WTC11 (cell line): ENCODE data around the gene SLC9C1. TPM values are rescaled to one million over a fixed set of nuclear protein-coding genes. Genes with fewer than 3 reads are reported as not detected.

Experiments used
- ATAC-seq: fragments of 200-7000 bp; cut with Tn5 transposase; 2 replicates; pipeline ENCODE4 v1.10.0; 2021; ENCODE audit warnings: mild to moderate bottlenecking, moderate library complexity
- CTCF ChIA-PET: fragments of 300-600 bp; sonication (Branson Sonifier 250); formaldehyde crosslinking; loops from one replicate; lab custom pipeline; 2021; ENCODE audit warnings: antibody characterized with exemption; lab: Charles Lee
- POLR2A ChIA-PET: fragments of 350-600 bp; sonication (Branson Sonifier 250); formaldehyde crosslinking; loops from one replicate; lab custom pipeline; 2021; ENCODE audit warnings: antibody characterized with exemption; lab: Charles Lee
- DNase-seq: peaks from one replicate; pipeline ENCODE4 v3.0.0; 2021; ENCODE audit warnings: low spot score
- H3K27ac Mint-ChIP-seq: 2 replicates; pipeline ENCODE4 v1.8.0; 2021; ENCODE audit warnings: mixed read lengths
- H3K27me3 Mint-ChIP-seq: 2 replicates; pipeline ENCODE4 v1.8.0; 2021; ENCODE audit warnings: low read depth, mild to moderate bottlenecking, moderate library complexity, mixed read lengths
- H3K36me3 Mint-ChIP-seq: 2 replicates; pipeline ENCODE4 v1.8.0; 2021; ENCODE audit warnings: mixed read lengths
- H3K4me1 Mint-ChIP-seq: 2 replicates; pipeline ENCODE4 v1.8.0; 2022; ENCODE audit warnings: mixed read lengths
- H3K4me3 Mint-ChIP-seq: 2 replicates; pipeline ENCODE4 v1.8.0; 2021; ENCODE audit warnings: mild to moderate bottlenecking, moderate library complexity, mixed read lengths
- H3K9me3 Mint-ChIP-seq: 2 replicates; pipeline ENCODE4 v1.8.0; 2021; ENCODE audit warnings: mixed read lengths
- AFF4 ChIP-seq: sonication (generic); formaldehyde crosslinking; IDR thresholded peaks from 2 replicates; pipeline ENCODE4 v1.8.1; 2023; ENCODE audit warnings: mild to moderate bottlenecking, missing genetic modification reagents, borderline replicate concordance
- AR ChIP-seq: fragments of 250-450 bp; sonication (Bioruptor Pico); IDR thresholded peaks from 2 replicates; pipeline ENCODE4 v1.9.0; 2021; ENCODE audit warnings: mild to moderate bottlenecking
- ARID4B ChIP-seq: sonication (generic); formaldehyde crosslinking; IDR thresholded peaks from 2 replicates; pipeline ENCODE4 v1.8.0; 2023; ENCODE audit warnings: missing genetic modification reagents, mild to moderate bottlenecking, borderline replicate concordance
- ATF1 ChIP-seq: sonication (generic); formaldehyde crosslinking; IDR thresholded peaks from 2 replicates; pipeline ENCODE4 v1.8.1; 2023; ENCODE audit warnings: mild to moderate bottlenecking, moderate library complexity, missing genetic modification reagents
- ATF3 ChIP-seq: sonication (generic); formaldehyde crosslinking; conservative IDR thresholded peaks from 2 replicates; pipeline ENCODE4 v1.8.1; 2022; ENCODE audit warnings: mild to moderate bottlenecking, missing genetic modification reagents
- CREB1 ChIP-seq: sonication (generic); formaldehyde crosslinking; IDR thresholded peaks from 2 replicates; pipeline ENCODE4 v1.8.0; 2023; ENCODE audit warnings: mild to moderate bottlenecking, missing genetic modification reagents
- ETV6 ChIP-seq: sonication (generic); formaldehyde crosslinking; IDR thresholded peaks from 2 replicates; pipeline ENCODE4 v1.8.1; 2022; ENCODE audit warnings: mild to moderate bottlenecking, missing genetic modification reagents
- FOXK1 ChIP-seq: sonication (generic); formaldehyde crosslinking; IDR thresholded peaks from 2 replicates; pipeline ENCODE4 v1.8.0; 2022; ENCODE audit warnings: mild to moderate bottlenecking, moderate library complexity, missing genetic modification reagents
- FOXP1 ChIP-seq: sonication (generic); formaldehyde crosslinking; IDR thresholded peaks from 2 replicates; pipeline ENCODE4 v1.8.0; 2022; ENCODE audit warnings: missing genetic modification reagents, mild to moderate bottlenecking, moderate library complexity, borderline replicate concordance
- GABPB1 ChIP-seq: sonication (generic); formaldehyde crosslinking; IDR thresholded peaks from 2 replicates; pipeline ENCODE4 v1.8.1; 2023; ENCODE audit warnings: mild to moderate bottlenecking, missing genetic modification reagents
- HMGA2 ChIP-seq: fragments of 250-450 bp; sonication (Bioruptor Pico); IDR thresholded peaks from 2 replicates; pipeline ENCODE4 v1.4.0; 2021; ENCODE audit warnings: mild to moderate bottlenecking, moderate library complexity
- IRF1 ChIP-seq: sonication (generic); formaldehyde crosslinking; IDR thresholded peaks from 2 replicates; pipeline ENCODE4 v1.8.0; 2023; ENCODE audit warnings: missing genetic modification reagents
- NFATC4 ChIP-seq: fragments of 250-450 bp; sonication (Bioruptor Pico); IDR thresholded peaks from 2 replicates; pipeline ENCODE4 v1.9.0; 2021; ENCODE audit warnings: mild to moderate bottlenecking
- NR2C2 ChIP-seq: sonication (generic); formaldehyde crosslinking; IDR thresholded peaks from 2 replicates; pipeline ENCODE4 v1.8.0; 2022; ENCODE audit warnings: mild to moderate bottlenecking, missing genetic modification reagents
- SP1 ChIP-seq: sonication (generic); formaldehyde crosslinking; conservative IDR thresholded peaks from 2 replicates; pipeline ENCODE4 v1.8.1; 2022; ENCODE audit warnings: missing genetic modification reagents
- TEAD1 ChIP-seq: sonication (generic); formaldehyde crosslinking; IDR thresholded peaks from 2 replicates; pipeline ENCODE4 v1.8.0; 2022; ENCODE audit warnings: mild to moderate bottlenecking, missing genetic modification reagents
- ZBTB21 ChIP-seq: sonication (generic); formaldehyde crosslinking; IDR thresholded peaks from 2 replicates; pipeline ENCODE4 v1.8.1; 2023; ENCODE audit warnings: mild to moderate bottlenecking, missing genetic modification reagents, borderline replicate concordance
- ZMAT4 ChIP-seq: fragments of 250-450 bp; sonication (Bioruptor Pico); IDR thresholded peaks from 2 replicates; pipeline ENCODE4 v1.9.0; 2021; ENCODE audit warnings: mild to moderate bottlenecking
- ZNF396 ChIP-seq: fragments of 250-450 bp; sonication (Bioruptor Pico); IDR thresholded peaks from 2 replicates; pipeline ENCODE4 v1.8.0; 2021; ENCODE audit warnings: mild to moderate bottlenecking, moderate library complexity, borderline replicate concordance
- ZNF425 ChIP-seq: fragments of 250-450 bp; sonication (Bioruptor Pico); conservative IDR thresholded peaks from 2 replicates; pipeline ENCODE4 v1.9.0; 2021; ENCODE audit warnings: mild to moderate bottlenecking
- total RNA-seq: library from RNA; stranded (reverse); gene quantifications from 3 replicates; pipeline ENCODE4 v1.2.3, GENCODE V29; 2021

The SLC9C1 gene
- total RNA-seq, 1 experiment from 2014 or later = 3.5 TPM

GRCh38 chr3:112261742-112262141 is 32.3 kb downstream of the SLC9C1 start:
- CTCF ChIA-PET = no interaction called here
- ATAC-seq (no peak), DNase-seq (no peak)
- H3K27ac Mint-ChIP-seq = no peak overlapping the region
- no peak overlapping the region for H3K4me3 Mint-ChIP-seq
- peaks cover 7% of the 10 kb centered on the region; the same call in 1 of the 2 replicates for H3K9me3 Mint-ChIP-seq
- TF ChIP-seq FOXK1 (no peak), IRF1 (no peak), FOXP1 (CRISPR knock-in tag) (no peak), ZNF396 (no peak), ZMAT4 (no peak), ATF3 (no peak), SP1 (no peak)
- H3K36me3 Mint-ChIP-seq = no peaks in the 10 kb centered on the region
- H3K4me1 Mint-ChIP-seq = no peaks in the 10 kb centered on the region
- H3K27me3 Mint-ChIP-seq = no peaks in the 10 kb centered on the region
- POLR2A ChIA-PET = no interaction called here

GRCh38 chr3:112260563-112260962 is 33.5 kb downstream of the SLC9C1 start:
- CTCF ChIA-PET = no interaction called here
- TF ChIP-seq AFF4 (CRISPR knock-in tag) (no peak), NR2C2 (CRISPR knock-in tag) (no peak), ZBTB21 (CRISPR knock-in tag) (no peak), ZNF425 (CRISPR knock-in tag) (no peak), FOXK1 (no peak), ETV6 (CRISPR knock-in tag) (no peak), ATF1 (CRISPR knock-in tag) (no peak), GABPB1 (CRISPR knock-in tag) (no peak), FOXP1 (CRISPR knock-in tag) (no peak), CREB1 (CRISPR knock-in tag) (no peak), HMGA2 (no peak), AR (CRISPR knock-in tag) (no peak), ARID4B (CRISPR knock-in tag) (no peak), TEAD1 (no peak), NFATC4 (CRISPR knock-in tag) (no peak)

More at GRCh38 chr3:112260563-112260962, 33.5 kb downstream of the SLC9C1 start:
- Mint-ChIP-seq H3K27me3 (no peaks in the 10 kb centered on the region), H3K36me3 (no peaks in the 10 kb centered on the region), H3K9me3 (peaks cover 12% of the 10 kb centered on the region), H3K27ac (no peak overlapping the region), H3K4me1 (no peaks in the 10 kb centered on the region), H3K4me3 (no peak overlapping the region)
- no peak for ATAC-seq
- POLR2A ChIA-PET = no interaction called here
- DNase-seq = no peak
